Activated naive CD8-positive, alpha-beta T cell treated with anti-CD3 and anti-CD28 coated beads, Interleukin-2, amount 50 U/mL, for 24 hours (primary cell): ENCODE measurements around the gene PRDX2.
"Not testable (repeated sequence)": the region's sequence is repeated elsewhere in the genome, so short reads cannot be mapped to it uniquely, and the experiment has no call there.

Experiments used
- ATAC-seq: fragments of 150-1000 bp; cut with Tn5 transposase; one replicate; pipeline ENCODE4 v1.10.0; 2021
- DNase-seq: peaks from one replicate; pipeline ENCODE4 v3.0.0; 2021
- H3K27ac Mint-ChIP-seq: one replicate; pipeline ENCODE4 v1.8.0; 2021; ENCODE audit warnings: mild to moderate bottlenecking, mixed read lengths
- H3K27me3 Mint-ChIP-seq: one replicate; pipeline ENCODE4 v1.8.0; 2021; ENCODE audit warnings: mixed read lengths
- H3K36me3 Mint-ChIP-seq: one replicate; pipeline ENCODE4 v1.8.0; 2021; ENCODE audit warnings: low read depth, mixed read lengths
- H3K4me1 Mint-ChIP-seq: one replicate; pipeline ENCODE4 v1.8.0; 2021; ENCODE audit warnings: mixed read lengths
- H3K4me3 Mint-ChIP-seq: one replicate; pipeline ENCODE4 v1.8.0; 2021; ENCODE audit warnings: mild to moderate bottlenecking, moderate library complexity, mixed read lengths
- H3K9me3 Mint-ChIP-seq: one replicate; pipeline ENCODE4 v1.8.0; 2021; ENCODE audit warnings: mixed read lengths

Gene PRDX2

DNA sequence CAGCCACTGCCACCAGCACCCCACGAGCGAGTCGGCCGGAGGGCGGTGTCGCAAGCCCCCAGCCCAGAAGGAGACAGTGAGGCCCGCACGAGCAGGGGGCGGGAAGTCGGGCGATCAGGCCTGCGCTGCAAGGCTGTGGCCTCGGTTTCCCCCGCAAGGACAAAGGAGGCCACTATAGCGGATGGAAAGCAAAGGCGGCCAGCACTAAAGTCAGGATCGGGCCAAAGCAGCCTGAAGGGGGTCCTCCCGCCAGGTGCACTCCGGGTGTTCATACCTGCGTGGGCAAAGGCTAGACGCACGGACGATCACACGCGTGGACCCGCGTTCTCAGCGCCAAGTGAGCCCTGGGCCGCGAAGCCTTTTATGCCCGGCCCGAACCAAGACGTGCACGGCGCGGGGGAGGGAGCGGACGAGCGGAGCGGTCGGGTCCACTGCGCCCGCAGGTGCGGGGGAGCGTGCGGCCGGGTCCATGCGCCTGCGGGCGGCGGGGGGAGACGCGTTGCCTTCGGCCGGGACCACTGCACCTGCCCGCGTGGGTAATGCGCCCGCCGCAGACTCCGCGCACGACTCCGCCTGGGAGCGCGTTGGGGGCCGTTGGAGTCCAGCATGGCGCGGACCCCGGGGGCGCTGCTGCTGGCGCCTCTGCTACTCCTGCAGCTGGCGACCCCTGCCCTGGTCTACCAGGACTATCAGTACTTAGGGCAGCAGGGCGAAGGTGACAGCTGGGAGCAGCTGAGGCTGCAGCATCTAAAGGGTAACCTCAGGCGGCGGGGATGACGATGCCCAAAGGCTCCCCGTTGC, at the start of gene PRDX2, which contains the start of gene THSD8:
PRDX2 (minus strand) TSS at position 335 of the 801 bp plus-strand sequence. CDS start 539 bp downstream, outside the sequence.
THSD8 (plus strand) TSS at position 604 of the 801 bp plus-strand sequence; CDS start at position 607, 3 bp downstream.
- H3K4me3 Mint-ChIP-seq = peak within 1 kb of the TSS; percentile 85
- no peaks in the 10 kb centered on the region for H3K27me3 Mint-ChIP-seq
- peak; percentile 86 for DNase-seq
- ATAC-seq = peak; percentile 57
- no peaks in the 10 kb centered on the region for H3K9me3 Mint-ChIP-seq
- H3K4me1 Mint-ChIP-seq = peaks cover 22% of the 10 kb centered on the region
- H3K36me3 Mint-ChIP-seq = peaks cover 6% of the 10 kb centered on the region
- peak within 1 kb of the TSS; percentile 75 for H3K27ac Mint-ChIP-seq

DNA sequence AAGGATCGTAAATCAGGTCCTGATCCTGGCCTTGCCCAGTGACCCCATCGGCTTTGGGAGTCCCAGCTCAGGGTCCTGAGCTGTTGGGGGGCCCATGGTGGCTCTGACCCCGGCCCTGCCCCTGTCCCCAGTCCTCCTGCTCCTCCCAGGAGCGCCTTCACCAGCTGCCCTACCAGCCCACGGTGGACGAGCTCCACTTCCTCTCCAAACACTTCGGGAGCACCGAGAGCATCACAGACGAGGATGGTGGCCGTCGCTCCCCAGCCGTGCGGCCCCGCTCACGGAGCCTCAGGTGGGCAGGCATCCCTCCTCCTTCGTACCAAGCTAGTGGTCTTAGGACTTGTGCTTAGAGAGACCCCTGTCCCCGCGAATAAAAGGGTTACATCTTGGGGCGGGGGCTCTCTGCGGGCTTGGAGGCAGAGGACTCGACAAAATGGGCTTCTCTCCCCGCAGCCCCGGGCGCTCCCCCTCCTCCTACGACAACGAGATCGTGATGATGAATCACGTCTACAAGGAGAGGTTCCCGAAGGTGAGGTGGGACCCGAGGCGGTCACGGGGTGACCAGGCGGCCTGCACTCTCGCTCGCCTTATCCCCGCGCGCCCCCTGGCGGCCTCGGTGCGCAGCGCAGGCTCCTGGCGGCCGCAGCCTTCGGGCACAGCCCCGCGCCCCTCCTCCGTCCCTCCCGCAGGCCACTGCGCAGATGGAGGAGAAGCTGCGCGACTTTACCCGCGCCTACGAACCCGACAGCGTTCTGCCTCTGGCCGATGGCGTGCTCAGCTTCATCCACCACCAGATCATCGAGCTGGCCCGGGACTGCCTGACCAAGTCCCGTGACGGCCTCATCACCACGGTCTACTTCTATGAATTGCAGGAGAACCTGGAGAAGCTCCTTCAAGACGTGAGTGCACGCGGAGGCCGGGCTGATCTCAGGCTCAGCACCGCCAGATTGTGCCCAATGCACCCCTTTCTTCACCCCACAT, 45.8 kb upstream of the PRDX2 start:
- Mint-ChIP-seq H3K4me3 (peak overlapping the region; percentile 36), H3K4me1 (peaks cover 6% of the 10 kb centered on the region), H3K27ac (no peak overlapping the region), H3K9me3 (no peaks in the 10 kb centered on the region), H3K27me3 (peaks cover 42% of the 10 kb centered on the region), H3K36me3 (no peaks in the 10 kb centered on the region)
- DNase-seq (peak; percentile 94), ATAC-seq (peak; percentile 96)

DNA sequence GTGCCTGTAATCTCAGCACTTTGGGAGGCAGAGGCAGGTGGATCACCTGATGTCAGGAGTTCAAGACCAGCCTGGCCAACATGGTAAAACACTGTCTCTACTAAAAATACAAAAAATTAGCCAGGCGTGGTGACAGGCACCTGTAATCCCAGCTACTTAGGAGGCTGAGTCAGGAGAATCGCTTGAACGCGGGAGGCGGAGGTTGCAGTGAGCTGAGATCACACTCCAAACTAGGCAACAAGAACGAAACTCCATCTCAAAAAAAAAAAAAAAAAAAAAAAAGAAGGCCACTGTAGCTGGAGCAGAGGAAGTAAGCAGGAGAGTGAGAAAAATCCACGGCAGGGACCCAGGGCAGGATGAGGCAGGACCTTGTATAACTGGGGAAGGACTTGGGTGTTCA, 45.0 kb upstream of the PRDX2 start:
- ATAC-seq, H3K4me3 Mint-ChIP-seq, H3K4me1 Mint-ChIP-seq, H3K27ac Mint-ChIP-seq, H3K36me3 Mint-ChIP-seq, H3K9me3 Mint-ChIP-seq, DNase-seq: not testable (repeated sequence)
- H3K27me3 Mint-ChIP-seq = peaks cover 48% of the 10 kb centered on the region

DNA sequence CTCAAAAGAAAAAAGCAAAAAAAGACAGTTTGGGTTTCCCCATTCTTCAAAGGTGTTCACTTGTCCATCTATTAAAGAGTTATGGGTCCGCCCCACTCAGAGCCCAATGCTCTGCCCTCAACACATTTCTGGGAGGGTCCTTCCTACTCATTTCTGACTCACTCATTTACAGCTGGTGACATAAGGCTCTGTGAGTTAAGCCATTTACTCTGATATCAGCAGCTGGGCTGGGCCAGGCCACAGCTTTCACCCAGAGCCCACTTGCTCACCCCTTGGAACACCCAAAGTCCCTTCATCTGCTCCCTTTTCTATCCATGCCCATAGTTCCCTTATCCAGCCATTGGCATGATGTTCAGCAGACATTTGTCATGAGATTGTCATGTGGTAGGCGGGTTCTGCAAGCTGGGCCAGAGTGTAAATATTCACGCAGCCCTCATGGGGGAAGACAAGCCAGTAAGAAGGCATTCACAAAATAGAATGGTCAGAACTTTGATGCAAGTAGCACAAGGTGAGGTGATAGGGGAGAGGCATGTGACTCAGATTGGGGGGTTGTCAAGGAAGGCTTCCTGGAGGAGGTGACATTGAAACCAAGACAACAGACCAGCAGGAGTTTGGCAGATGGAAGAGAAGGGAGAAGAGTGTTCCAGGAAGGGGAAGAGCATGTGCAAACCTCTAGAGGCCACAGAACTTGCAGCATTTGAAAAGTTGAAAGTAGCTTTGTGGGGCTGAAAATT, 42.6 kb upstream of the PRDX2 start:
- DNase-seq (no peak), ATAC-seq (no peak)
- Mint-ChIP-seq H3K9me3 (no peaks in the 10 kb centered on the region), H3K27me3 (peaks cover 71% of the 10 kb centered on the region), H3K4me3 (no peak overlapping the region), H3K36me3 (no peaks in the 10 kb centered on the region), H3K27ac (no peak overlapping the region), H3K4me1 (peaks cover 21% of the 10 kb centered on the region)

DNA sequence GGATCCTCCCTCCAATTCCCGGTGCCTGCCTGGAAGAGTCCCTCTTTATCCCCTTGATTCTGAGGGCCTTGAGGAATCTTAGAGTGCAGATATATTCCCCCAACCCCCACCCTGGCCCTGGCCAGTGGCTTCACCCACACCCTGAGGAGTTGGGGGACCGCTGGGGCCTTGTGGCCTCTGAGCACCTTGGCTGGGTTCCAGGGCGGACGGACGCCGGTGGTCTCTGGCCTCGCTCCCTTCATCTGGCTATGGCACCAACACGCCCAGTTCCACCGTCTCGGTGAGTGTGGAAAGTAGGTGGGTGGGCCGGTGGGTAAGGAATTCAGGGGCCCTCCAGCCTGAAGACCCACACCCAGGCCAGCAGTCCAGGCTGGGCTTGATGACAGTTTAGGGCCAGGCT, 41.7 kb upstream of the PRDX2 start:
- DNase-seq = no peak
- H3K36me3 Mint-ChIP-seq = no peaks in the 10 kb centered on the region
- H3K4me1 Mint-ChIP-seq = peaks cover 26% of the 10 kb centered on the region
- H3K27ac Mint-ChIP-seq = no peak overlapping the region
- H3K9me3 Mint-ChIP-seq = no peaks in the 10 kb centered on the region
- H3K4me3 Mint-ChIP-seq = no peak overlapping the region
- H3K27me3 Mint-ChIP-seq = peaks cover 72% of the 10 kb centered on the region
- no peak for ATAC-seq

DNA sequence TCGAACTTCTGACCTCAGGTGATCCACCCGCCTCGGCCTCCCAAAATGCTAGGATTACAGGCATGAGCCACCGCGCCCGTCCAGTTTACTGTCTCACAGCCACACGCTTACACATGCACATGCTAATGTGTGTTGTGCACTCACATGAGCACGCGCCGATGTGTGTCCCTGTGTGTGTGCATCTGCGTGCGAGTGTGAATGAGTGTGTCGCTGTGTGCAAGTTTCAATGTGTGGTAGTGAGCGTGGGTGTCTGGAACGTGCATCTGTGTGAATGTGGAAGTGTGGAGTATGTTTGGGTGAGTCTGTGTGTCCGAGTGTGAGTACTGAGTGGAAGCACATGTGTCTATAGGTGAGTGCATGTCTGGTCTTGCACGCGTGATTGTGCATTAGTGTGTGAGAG, 40.9 kb upstream of the PRDX2 start:
- H3K27ac Mint-ChIP-seq = no peak overlapping the region
- DNase-seq (no peak), ATAC-seq (no peak)
- H3K27me3 Mint-ChIP-seq = peaks cover 72% of the 10 kb centered on the region
- H3K4me1 Mint-ChIP-seq = peaks cover 26% of the 10 kb centered on the region
- H3K36me3 Mint-ChIP-seq = no peaks in the 10 kb centered on the region
- no peaks in the 10 kb centered on the region for H3K9me3 Mint-ChIP-seq
- H3K4me3 Mint-ChIP-seq = no peak overlapping the region

DNA sequence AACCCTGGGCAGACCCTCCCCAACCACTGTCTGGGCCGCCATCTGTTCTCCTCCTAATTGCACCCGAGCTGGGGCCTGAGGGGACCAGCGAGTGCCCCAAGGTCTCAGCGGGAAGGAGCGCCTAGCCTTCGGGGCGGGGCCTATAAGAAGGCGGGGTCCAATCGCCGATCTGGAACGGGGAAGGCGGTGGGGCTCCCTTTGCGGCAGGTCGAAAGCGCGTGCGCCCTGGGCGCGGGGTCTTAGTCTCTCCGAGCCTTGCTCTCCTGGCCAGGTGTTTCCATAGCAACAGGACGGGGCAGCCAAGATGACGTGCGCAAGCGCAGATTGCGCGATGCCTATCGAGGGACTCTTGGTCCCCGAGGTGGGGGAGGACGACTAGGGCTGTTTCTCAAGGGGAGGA, 39.5 kb upstream of the PRDX2 start:
- Mint-ChIP-seq H3K4me3 (no peak overlapping the region), H3K27ac (no peak overlapping the region), H3K27me3 (peaks cover 72% of the 10 kb centered on the region), H3K36me3 (no peaks in the 10 kb centered on the region), H3K9me3 (no peaks in the 10 kb centered on the region), H3K4me1 (peaks cover 26% of the 10 kb centered on the region)
- no peak for ATAC-seq
- no peak for DNase-seq

DNA sequence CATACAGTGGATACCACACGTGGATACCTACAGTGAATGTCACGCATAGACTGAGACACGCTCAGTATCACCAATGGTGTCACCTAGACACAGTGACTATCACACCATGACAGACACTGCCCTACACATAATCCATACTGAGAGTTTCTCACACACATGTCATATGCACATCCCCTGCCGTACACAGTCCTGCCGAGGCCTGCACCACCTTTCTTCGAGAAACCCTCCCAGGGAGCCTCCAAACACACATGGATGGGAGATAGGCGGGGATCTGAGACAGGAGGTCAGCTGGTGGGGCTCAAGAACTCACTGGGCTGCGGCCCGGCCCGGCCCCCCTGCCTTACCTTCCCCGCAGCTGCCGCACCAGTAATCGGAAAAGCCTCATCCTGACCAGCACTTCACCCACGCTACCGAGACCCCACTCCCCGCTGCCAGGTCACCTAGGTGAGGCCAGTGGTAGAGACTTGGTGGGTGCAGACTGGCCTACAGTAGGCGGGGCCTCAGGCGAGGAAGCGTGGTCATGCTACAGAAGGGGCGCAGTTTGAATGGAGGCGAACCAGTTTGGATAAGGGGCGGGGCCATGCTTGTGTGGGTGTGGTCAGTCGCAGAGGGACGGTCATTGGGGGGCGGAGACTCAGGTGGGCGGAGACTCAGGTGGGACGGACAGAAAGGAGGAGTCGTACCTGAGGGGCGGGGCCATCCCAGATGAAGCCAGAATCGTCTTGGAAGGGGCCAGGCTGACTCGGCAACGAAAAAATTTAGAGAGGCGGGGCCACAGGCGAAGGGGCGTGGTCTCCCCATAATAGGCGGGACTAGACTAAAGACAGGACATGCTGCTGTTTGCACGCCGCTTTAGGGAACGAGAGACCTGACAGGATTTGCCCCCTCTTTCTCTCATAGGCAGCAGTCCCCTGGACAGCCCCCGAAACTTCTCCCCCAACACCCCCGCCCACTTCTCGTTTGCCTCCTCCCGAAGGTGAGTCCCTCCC, 38.8 kb upstream of the PRDX2 start:
- Mint-ChIP-seq H3K4me3 (no peak overlapping the region), H3K9me3 (no peaks in the 10 kb centered on the region), H3K4me1 (peaks cover 26% of the 10 kb centered on the region), H3K27ac (no peak overlapping the region), H3K36me3 (no peaks in the 10 kb centered on the region), H3K27me3 (peaks cover 76% of the 10 kb centered on the region)
- DNase-seq (peak; percentile 71), ATAC-seq (no peak)

DNA sequence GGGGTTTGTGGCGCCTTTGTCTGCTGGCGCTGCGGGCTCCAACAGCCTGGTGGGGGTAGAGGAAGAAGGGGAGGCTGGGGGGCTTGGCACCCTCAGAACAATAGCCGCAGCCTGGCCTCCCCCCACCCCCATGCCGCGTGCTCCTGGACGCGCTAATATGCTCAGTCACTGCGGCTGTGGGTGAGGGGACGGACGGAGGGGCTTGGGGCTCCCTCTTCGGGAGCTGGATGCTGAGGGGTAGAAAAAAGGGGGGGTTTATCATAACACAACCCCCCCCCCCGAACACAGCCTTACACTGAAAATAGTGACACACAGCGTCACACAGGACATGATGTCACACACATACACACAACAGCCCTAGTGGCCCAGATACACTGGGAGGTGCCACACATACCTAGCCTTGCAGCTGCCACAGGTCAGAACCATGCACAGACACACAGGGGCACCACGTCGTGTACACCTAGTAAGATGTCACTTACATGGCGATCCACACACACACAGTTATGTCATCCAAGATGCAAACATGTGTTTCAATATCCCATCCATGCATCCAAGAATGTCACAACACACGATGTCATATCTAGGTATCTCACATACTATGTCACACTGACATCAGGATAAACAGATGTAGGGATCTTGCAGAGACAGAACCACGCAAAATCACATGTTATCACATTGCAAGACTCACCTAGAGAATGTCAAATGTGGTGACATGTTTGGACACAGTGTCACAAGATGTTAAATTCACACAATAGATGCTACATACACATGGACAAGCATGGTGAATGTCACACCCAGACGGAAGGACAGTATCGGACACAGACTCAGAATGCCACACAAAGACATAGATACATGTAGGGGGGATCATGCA, 37.5 kb upstream of the PRDX2 start:
- DNase-seq = peak; percentile 13
- H3K4me3 Mint-ChIP-seq = peak overlapping the region; percentile 70
- H3K9me3 Mint-ChIP-seq = no peaks in the 10 kb centered on the region

DNA sequence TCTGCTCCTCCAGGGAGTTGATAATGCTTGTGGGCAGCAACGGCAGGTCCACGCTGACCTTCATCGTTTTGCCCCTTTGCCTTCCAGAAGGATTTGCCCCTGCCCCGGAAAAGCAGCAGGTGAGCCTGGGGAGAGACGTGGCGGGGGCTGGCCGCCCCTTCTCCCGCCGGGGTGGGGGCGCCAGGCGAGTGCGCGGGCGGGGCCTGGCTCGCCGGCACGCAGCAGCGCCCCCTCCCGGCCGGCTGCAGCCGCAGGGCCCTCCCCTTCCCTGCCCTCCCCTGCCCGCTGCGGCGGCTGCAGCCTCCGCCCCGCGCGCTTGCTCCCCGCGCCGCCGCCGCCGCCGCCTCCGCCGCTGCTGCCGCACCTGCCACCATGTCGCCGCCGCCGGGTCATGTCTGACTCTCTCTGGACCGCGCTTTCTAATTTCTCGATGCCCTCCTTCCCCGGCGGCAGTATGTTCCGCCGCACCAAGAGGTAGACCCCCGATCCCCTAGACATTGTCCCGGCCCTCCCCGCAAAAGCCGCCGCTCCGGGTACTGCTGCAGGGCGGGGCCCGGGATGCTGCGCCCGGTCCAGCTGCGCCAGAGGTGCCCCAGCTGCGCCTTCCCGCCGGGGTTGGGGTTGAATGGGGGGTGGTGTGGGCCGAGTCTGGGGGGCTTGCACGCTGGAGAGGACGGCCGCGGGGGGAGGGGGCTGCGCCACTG, 36.7 kb upstream of the PRDX2 start, which contains the start of gene MAST1:
MAST1 (plus strand) TSS at position 334 of the 704 bp plus-strand sequence; CDS start at position 392, 58 bp downstream.
- DNase-seq (peak; percentile 64), ATAC-seq (peak; percentile 68)
- peak within 1 kb of the TSS; percentile 70 for H3K4me3 Mint-ChIP-seq
- no peaks in the 10 kb centered on the region for H3K9me3 Mint-ChIP-seq
- peaks cover 31% of the 10 kb centered on the region for H3K4me1 Mint-ChIP-seq
- peaks cover 76% of the 10 kb centered on the region for H3K27me3 Mint-ChIP-seq
- H3K36me3 Mint-ChIP-seq = no peaks in the 10 kb centered on the region
- no peak within 1 kb of the TSS for H3K27ac Mint-ChIP-seq

More for the DNA sequence above, 37.5 kb upstream of the PRDX2 start:
- no peak for ATAC-seq
- Mint-ChIP-seq H3K27ac (no peak overlapping the region), H3K27me3 (peaks cover 79% of the 10 kb centered on the region), H3K36me3 (no peaks in the 10 kb centered on the region), H3K4me1 (peaks cover 30% of the 10 kb centered on the region)

DNA sequence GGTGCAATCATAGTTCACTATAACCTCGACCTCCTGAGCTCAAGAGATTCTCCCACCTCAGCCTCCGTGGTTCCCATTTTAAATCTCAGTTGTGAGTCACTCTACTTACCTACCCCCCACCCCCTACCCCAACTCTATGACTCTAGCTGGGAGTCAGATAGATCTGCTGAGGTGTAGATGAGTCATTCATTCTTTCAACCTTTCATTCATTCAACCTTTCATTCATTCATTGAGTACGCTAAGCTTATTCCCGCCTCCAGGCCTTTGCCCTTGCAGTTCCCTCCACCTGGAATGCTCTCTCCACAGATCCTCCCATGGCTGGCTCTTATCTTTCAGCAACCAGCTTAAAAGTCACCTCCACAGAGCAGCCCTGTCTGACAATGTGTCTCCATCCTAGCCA, 35.6 kb upstream of the PRDX2 start:
- no peak for DNase-seq
- Mint-ChIP-seq H3K4me1 (peaks cover 40% of the 10 kb centered on the region), H3K4me3 (no peak overlapping the region)

DNA sequence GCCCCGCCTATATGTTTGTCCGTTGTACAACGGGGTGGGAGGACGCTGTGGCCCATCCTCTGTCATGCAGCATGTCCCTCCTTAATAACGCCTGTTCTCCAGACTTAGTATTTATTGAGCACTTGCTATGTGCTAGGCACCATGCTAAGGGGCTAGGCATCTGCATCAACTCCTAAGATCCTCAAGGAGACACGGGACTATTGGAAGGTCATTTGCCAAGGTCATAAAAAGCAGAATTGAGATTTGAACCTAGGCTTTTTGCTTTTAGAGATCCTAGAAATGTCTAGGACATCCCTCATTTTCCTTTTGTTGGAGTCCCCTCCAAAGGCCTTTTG, 34.9 kb upstream of the PRDX2 start:
- H3K36me3 Mint-ChIP-seq = no peaks in the 10 kb centered on the region
- H3K9me3 Mint-ChIP-seq = no peaks in the 10 kb centered on the region
- ATAC-seq = no peak
- no peak for DNase-seq
- peaks cover 38% of the 10 kb centered on the region for H3K4me1 Mint-ChIP-seq
- no peak overlapping the region for H3K4me3 Mint-ChIP-seq
- no peak overlapping the region for H3K27ac Mint-ChIP-seq
- H3K27me3 Mint-ChIP-seq = peaks cover 79% of the 10 kb centered on the region

More for the DNA sequence above, 35.6 kb upstream of the PRDX2 start:
- Mint-ChIP-seq H3K27ac (no peak overlapping the region), H3K9me3 (no peaks in the 10 kb centered on the region), H3K27me3 (peaks cover 78% of the 10 kb centered on the region), H3K36me3 (no peaks in the 10 kb centered on the region)
- peak; percentile 45 for ATAC-seq
